ENCODE results near the gene ATG2A. TPM values are rescaled to one million over a fixed set of nuclear protein-coding genes. Genes with fewer than 3 reads are reported as not detected.
A peak's percentile ranks its signal among the peaks of the same experiment; 100 is the strongest.

Gene ATG2A
- polyA plus RNA-seq, result 10 to 100 TPM; 18.0 to 35.7 (median 24.7) TPM
- long read RNA-seq, donor 1, result 0 reads
- long read RNA-seq, donor 2, result 0 reads
- long read RNA-seq, donor 3, result 0 reads
- long read RNA-seq, donor 4, result 0 reads
- long read RNA-seq, donor 5, result 0 reads
- long read RNA-seq, donor 6, result 0 reads
- long read RNA-seq, donor 7, result 0 reads
- long read RNA-seq, donor 8, result 0 reads
- long read RNA-seq, donor 9, result 0 reads
- long read RNA-seq, donor 10, result 0 reads

GRCh38 chr11:64916775-64917662 lies at the start of gene ATG2A:
Gene ATG2A, minus strand, starts transcription at chr11:64917209. Its CDS starts 74 bp downstream, at chr11:64917135.
- H3K4me3 ChIP-seq (ENCODE audit: low read depth in 1 of 3, low read length in 3 of 3), result peak within 1 kb of the TSS; percentile 61 to 96 (median 93)
- peaks cover 0 to 17% (median 0%) of the 10 kb centered on the region in 3 donors for H3K4me1 ChIP-seq (ENCODE audit: control insufficient read depth in 3 of 3, insufficient read depth in 2 of 3, low read depth in 1 of 3, low read length in 2 of 3)
- FAIRE-seq, result peak; percentile 89
- peak within 1 kb of the TSS; percentile 67 to 85 (median 83) for H3K27ac ChIP-seq (ENCODE audit: low read depth in 1 of 3, low read length in 2 of 3)
- 0 to 1% (median 0%) methylated on average over 50 to 57 of the region's 57 CpGs for WGBS, 3 donors
- H3K27me3 ChIP-seq (ENCODE audit: control insufficient read depth in 3 of 3, insufficient read depth in 3 of 3, low read length in 3 of 3), result no peaks in the 10 kb centered on the region
- H3K36me3 ChIP-seq (ENCODE audit: control insufficient read depth in 3 of 3, insufficient read depth in 2 of 3, low read depth in 1 of 3, low read length in 3 of 3), result peaks cover 1 to 30% (median 3%) of the 10 kb centered on the region in 3 donors
- peak; percentile 100 for DNase-seq
- no peaks in the 10 kb centered on the region for H3K9me3 ChIP-seq (ENCODE audit: control insufficient read depth in 2 of 2, insufficient read depth in 1 of 2, low read depth in 1 of 2, low read length in 1 of 2)

- WGBS, 3 donors, result 82 to 84% (median 83%) methylated on average over 5 of the region's 5 CpGs
- H3K9me3 ChIP-seq (ENCODE audit: control insufficient read depth in 2 of 2, insufficient read depth in 1 of 2, low read depth in 1 of 2, low read length in 1 of 2), result no peaks in the 10 kb centered on the region
- FAIRE-seq, result no peak
Measured at GRCh38 chr11:64963072-64963631, 46.1 kb upstream of the ATG2A start.

DNA sequence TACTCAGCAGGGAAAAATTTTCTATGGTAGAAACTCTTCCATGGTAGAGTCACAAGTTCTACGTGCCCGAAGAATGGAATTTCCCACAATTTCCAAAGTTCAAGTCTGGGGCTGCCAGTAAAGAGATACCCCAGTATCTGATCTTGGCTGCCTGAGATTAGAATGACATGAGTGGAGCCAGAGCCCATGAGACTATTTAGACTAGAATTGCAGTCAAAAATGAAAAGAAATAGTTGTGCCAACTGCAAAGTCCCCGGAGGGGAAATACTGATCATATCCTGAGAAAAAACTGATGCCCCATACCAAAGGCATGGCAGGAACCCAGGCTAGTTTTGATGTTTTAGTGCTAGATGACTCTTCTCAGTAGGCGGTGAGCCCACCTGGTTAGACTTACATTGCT lies 43.7 kb upstream of the ATG2A start:
- FAIRE-seq, result no peak
- Histone ChIP-seq H3K9me3 (ENCODE audit: control insufficient read depth in 2 of 2, insufficient read depth in 1 of 2, low read depth in 1 of 2, low read length in 1 of 2) (no peaks in the 10 kb centered on the region), H3K4me1 (ENCODE audit: control insufficient read depth in 3 of 3, insufficient read depth in 2 of 3, low read depth in 1 of 3, low read length in 2 of 3) (peaks cover 0 to 3% (median 0%) of the 10 kb centered on the region in 3 donors), H3K4me3 (ENCODE audit: low read depth in 1 of 3, low read length in 3 of 3) (no peak overlapping the region), H3K27ac (ENCODE audit: low read depth in 1 of 3, low read length in 2 of 3) (no peak overlapping the region), H3K27me3 (ENCODE audit: control insufficient read depth in 3 of 3, insufficient read depth in 3 of 3, low read length in 3 of 3) (no peaks in the 10 kb centered on the region), H3K36me3 (ENCODE audit: control insufficient read depth in 3 of 3, insufficient read depth in 2 of 3, low read depth in 1 of 3, low read length in 3 of 3) (no peaks in the 10 kb centered on the region)
- 45 to 56% (median 51%) methylated on average over 4 of the region's 4 CpGs for WGBS, 3 donors
- no peak for DNase-seq

More at GRCh38 chr11:64963072-64963631, 46.1 kb upstream of the ATG2A start:
- DNase-seq, result no peak
- Histone ChIP-seq H3K4me3 (ENCODE audit: low read depth in 1 of 3, low read length in 3 of 3) (no peak overlapping the region), H3K36me3 (ENCODE audit: control insufficient read depth in 3 of 3, insufficient read depth in 2 of 3, low read depth in 1 of 3, low read length in 3 of 3) (no peaks in the 10 kb centered on the region), H3K27me3 (ENCODE audit: control insufficient read depth in 3 of 3, insufficient read depth in 3 of 3, low read length in 3 of 3) (no peaks in the 10 kb centered on the region), H3K4me1 (ENCODE audit: control insufficient read depth in 3 of 3, insufficient read depth in 2 of 3, low read depth in 1 of 3, low read length in 2 of 3) (peaks cover 0 to 3% (median 0%) of the 10 kb centered on the region in 3 donors), H3K27ac (ENCODE audit: low read depth in 1 of 3, low read length in 2 of 3) (no peak overlapping the region)

GRCh38 chr11:64959498-64959897 lies 42.5 kb upstream of the ATG2A start:
- H3K27me3 ChIP-seq (ENCODE audit: control insufficient read depth in 3 of 3, insufficient read depth in 3 of 3, low read length in 3 of 3), result no peaks in the 10 kb centered on the region
- no peaks in the 10 kb centered on the region for H3K36me3 ChIP-seq (ENCODE audit: control insufficient read depth in 3 of 3, insufficient read depth in 2 of 3, low read depth in 1 of 3, low read length in 3 of 3)
- H3K9me3 ChIP-seq (ENCODE audit: control insufficient read depth in 2 of 2, insufficient read depth in 1 of 2, low read depth in 1 of 2, low read length in 1 of 2), result no peaks in the 10 kb centered on the region
- no peak for DNase-seq
- H3K4me1 ChIP-seq (ENCODE audit: control insufficient read depth in 3 of 3, insufficient read depth in 2 of 3, low read depth in 1 of 3, low read length in 2 of 3), result peaks cover 0 to 3% (median 0%) of the 10 kb centered on the region in 3 donors
- no peak overlapping the region for H3K27ac ChIP-seq (ENCODE audit: low read depth in 1 of 3, low read length in 2 of 3)
- H3K4me3 ChIP-seq (ENCODE audit: low read depth in 1 of 3, low read length in 3 of 3), result no peak overlapping the region
- FAIRE-seq, result no peak
- WGBS, 3 donors, result 41 to 54% (median 41%) methylated on average over 3 of the region's 3 CpGs

- FAIRE-seq (no peak), DNase-seq (no peak)
- Histone ChIP-seq H3K4me1 (ENCODE audit: control insufficient read depth in 3 of 3, insufficient read depth in 2 of 3, low read depth in 1 of 3, low read length in 2 of 3) (no peaks in the 10 kb centered on the region), H3K4me3 (ENCODE audit: low read depth in 1 of 3, low read length in 3 of 3) (no peak overlapping the region), H3K27ac (ENCODE audit: low read depth in 1 of 3, low read length in 2 of 3) (no peak overlapping the region), H3K36me3 (ENCODE audit: control insufficient read depth in 3 of 3, insufficient read depth in 2 of 3, low read depth in 1 of 3, low read length in 3 of 3) (no peaks in the 10 kb centered on the region), H3K9me3 (ENCODE audit: control insufficient read depth in 2 of 2, insufficient read depth in 1 of 2, low read depth in 1 of 2, low read length in 1 of 2) (no peaks in the 10 kb centered on the region), H3K27me3 (ENCODE audit: control insufficient read depth in 3 of 3, insufficient read depth in 3 of 3, low read length in 3 of 3) (peaks cover 0 to 3% (median 0%) of the 10 kb centered on the region in 3 donors)
- 50 to 61% (median 53%) methylated on average over 5 of the region's 5 CpGs for WGBS, 3 donors
Measured at GRCh38 chr11:64954201-64954600, 37.2 kb upstream of the ATG2A start.

- Histone ChIP-seq H3K4me1 (ENCODE audit: control insufficient read depth in 3 of 3, insufficient read depth in 2 of 3, low read depth in 1 of 3, low read length in 2 of 3) (no peaks in the 10 kb centered on the region), H3K27me3 (ENCODE audit: control insufficient read depth in 3 of 3, insufficient read depth in 3 of 3, low read length in 3 of 3) (peaks cover 0 to 3% (median 0%) of the 10 kb centered on the region in 3 donors), H3K9me3 (ENCODE audit: control insufficient read depth in 2 of 2, insufficient read depth in 1 of 2, low read depth in 1 of 2, low read length in 1 of 2) (no peaks in the 10 kb centered on the region), H3K4me3 (ENCODE audit: low read depth in 1 of 3, low read length in 3 of 3) (no peak overlapping the region), H3K36me3 (ENCODE audit: control insufficient read depth in 3 of 3, insufficient read depth in 2 of 3, low read depth in 1 of 3, low read length in 3 of 3) (no peaks in the 10 kb centered on the region), H3K27ac (ENCODE audit: low read depth in 1 of 3, low read length in 2 of 3) (no peak overlapping the region)
- 50 to 73% (median 64%) methylated on average over 4 of the region's 4 CpGs for WGBS, 3 donors
- no peak for FAIRE-seq
- DNase-seq, result no peak
Measured at GRCh38 chr11:64951529-64951928, 34.5 kb upstream of the ATG2A start.

DNA sequence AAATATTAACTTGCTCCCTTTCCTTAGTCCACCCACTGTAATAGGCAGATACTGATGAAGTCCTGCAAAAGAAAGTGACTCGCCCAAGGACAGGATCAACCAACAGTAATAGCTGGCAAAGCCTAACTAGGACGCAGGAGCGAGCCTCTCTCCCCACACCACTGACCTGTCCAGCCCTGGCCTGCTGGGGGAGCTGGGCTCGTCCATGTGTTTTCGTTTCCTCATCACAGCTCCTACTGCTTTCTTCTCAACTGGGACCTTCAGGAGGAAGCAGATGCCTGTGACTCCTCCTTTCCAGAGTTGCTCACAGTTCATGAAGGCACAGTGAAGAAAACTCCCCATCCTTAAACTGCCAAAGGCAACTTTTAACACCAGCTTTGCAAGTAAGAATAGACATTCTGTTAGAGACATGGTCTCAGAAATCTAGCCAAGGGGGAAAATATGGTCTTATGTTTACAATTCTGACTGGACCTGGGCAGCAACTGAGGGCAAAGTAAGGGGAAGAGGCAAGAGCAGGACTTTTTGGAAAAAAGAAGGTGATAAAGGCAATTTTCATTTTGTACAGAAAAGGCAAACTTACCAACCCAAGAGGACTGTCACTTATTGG lies 30.3 kb upstream of the ATG2A start:
- no peak overlapping the region for H3K27ac ChIP-seq (ENCODE audit: low read depth in 1 of 3, low read length in 2 of 3)
- peaks cover 0 to 3% (median 0%) of the 10 kb centered on the region in 3 donors for H3K27me3 ChIP-seq (ENCODE audit: control insufficient read depth in 3 of 3, insufficient read depth in 3 of 3, low read length in 3 of 3)
- 61 to 82% (median 75%) methylated on average over 5 of the region's 5 CpGs for WGBS, 3 donors
- H3K36me3 ChIP-seq (ENCODE audit: control insufficient read depth in 3 of 3, insufficient read depth in 2 of 3, low read depth in 1 of 3, low read length in 3 of 3), result no peaks in the 10 kb centered on the region
- no peaks in the 10 kb centered on the region for H3K4me1 ChIP-seq (ENCODE audit: control insufficient read depth in 3 of 3, insufficient read depth in 2 of 3, low read depth in 1 of 3, low read length in 2 of 3)
- FAIRE-seq, result no peak
- H3K9me3 ChIP-seq (ENCODE audit: control insufficient read depth in 2 of 2, insufficient read depth in 1 of 2, low read depth in 1 of 2, low read length in 1 of 2), result no peaks in the 10 kb centered on the region
- DNase-seq, result no peak
- no peak overlapping the region for H3K4me3 ChIP-seq (ENCODE audit: low read depth in 1 of 3, low read length in 3 of 3)

DNA sequence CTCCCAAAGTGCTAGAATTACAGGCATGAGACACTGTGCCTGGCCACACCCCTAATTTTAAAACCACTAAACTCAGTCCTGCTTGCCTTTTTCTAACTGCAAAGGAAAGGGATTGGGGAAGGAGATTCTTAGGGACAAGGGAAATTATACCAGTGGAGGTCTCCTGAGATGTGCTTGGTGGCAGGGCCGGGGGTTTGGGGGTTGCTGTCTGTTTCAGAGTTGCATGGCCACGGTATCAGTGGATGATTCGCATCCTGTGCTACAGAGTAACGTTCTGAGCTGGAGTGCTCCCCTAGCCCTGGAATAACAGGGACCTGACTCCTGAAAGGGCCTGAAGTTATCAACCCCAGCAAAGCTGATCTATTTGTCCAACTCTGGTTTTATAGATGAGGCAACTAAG lies 19.5 kb upstream of the ATG2A start:
- DNase-seq (no peak), FAIRE-seq (no peak)
- 82 to 93% (median 86%) methylated on average over 4 of the region's 4 CpGs for WGBS, 3 donors
- Histone ChIP-seq H3K9me3 (ENCODE audit: control insufficient read depth in 2 of 2, insufficient read depth in 1 of 2, low read depth in 1 of 2, low read length in 1 of 2) (no peaks in the 10 kb centered on the region), H3K4me3 (ENCODE audit: low read depth in 1 of 3, low read length in 3 of 3) (no peak overlapping the region), H3K27me3 (ENCODE audit: control insufficient read depth in 3 of 3, insufficient read depth in 3 of 3, low read length in 3 of 3) (peaks cover 0 to 2% (median 0%) of the 10 kb centered on the region in 3 donors), H3K36me3 (ENCODE audit: control insufficient read depth in 3 of 3, insufficient read depth in 2 of 3, low read depth in 1 of 3, low read length in 3 of 3) (peaks cover 2 to 25% (median 5%) of the 10 kb centered on the region in 3 donors), H3K27ac (ENCODE audit: low read depth in 1 of 3, low read length in 2 of 3) (no peak overlapping the region), H3K4me1 (ENCODE audit: control insufficient read depth in 3 of 3, insufficient read depth in 2 of 3, low read depth in 1 of 3, low read length in 2 of 3) (peaks cover 0 to 17% (median 0%) of the 10 kb centered on the region in 3 donors)
